SK-N-SH (cell line): Measurements from ENCODE around the gene TEAD2.
"Not testable (repeated sequence)": the region's sequence is repeated elsewhere in the genome, so short reads cannot be mapped to it uniquely, and the experiment has no call there.

Experiments
- TF ChIP-seq, protein P1 (sequence below): fragments of 150-350 bp; IDR thresholded peaks from 2 replicates; pipeline ENCODE4 v1.6.1; 2017; ENCODE audit warnings: antibody characterized with exemption, low read length, low read depth, borderline replicate concordance
- TF ChIP-seq, protein P2 (sequence below): fragments of 200-600 bp; sonication (generic); IDR thresholded peaks from 2 replicates; pipeline ENCODE4 v1.6.1; 2017; ENCODE audit warnings: antibody characterized with exemption, mild to moderate bottlenecking, moderate library complexity

DNA sequence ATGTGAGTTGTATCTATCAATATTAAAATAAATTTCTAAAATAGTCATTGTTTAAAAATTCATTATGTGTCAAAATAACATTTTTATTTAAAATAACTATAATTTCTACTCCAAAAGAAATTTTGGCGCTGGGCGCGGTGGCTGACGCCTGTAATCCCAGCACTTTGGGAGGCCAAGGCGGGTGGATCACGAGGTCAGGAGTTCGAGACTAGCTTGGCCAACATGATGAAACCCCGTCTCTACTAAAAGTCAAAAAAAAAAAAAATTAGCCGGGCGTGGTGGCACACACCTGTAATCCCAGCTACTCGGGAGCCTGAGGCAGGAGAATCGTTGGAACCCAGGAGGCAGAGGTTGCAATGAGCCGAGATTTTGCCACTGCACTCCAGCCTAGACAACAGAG is 36.5 kb downstream of the TEAD2 start:
- TF ChIP-seq, protein P1, sequence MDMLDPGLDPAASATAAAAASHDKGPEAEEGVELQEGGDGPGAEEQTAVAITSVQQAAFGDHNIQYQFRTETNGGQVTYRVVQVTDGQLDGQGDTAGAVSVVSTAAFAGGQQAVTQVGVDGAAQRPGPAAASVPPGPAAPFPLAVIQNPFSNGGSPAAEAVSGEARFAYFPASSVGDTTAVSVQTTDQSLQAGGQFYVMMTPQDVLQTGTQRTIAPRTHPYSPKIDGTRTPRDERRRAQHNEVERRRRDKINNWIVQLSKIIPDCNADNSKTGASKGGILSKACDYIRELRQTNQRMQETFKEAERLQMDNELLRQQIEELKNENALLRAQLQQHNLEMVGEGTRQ, result not testable (repeated sequence)
- TF ChIP-seq, protein P2, sequence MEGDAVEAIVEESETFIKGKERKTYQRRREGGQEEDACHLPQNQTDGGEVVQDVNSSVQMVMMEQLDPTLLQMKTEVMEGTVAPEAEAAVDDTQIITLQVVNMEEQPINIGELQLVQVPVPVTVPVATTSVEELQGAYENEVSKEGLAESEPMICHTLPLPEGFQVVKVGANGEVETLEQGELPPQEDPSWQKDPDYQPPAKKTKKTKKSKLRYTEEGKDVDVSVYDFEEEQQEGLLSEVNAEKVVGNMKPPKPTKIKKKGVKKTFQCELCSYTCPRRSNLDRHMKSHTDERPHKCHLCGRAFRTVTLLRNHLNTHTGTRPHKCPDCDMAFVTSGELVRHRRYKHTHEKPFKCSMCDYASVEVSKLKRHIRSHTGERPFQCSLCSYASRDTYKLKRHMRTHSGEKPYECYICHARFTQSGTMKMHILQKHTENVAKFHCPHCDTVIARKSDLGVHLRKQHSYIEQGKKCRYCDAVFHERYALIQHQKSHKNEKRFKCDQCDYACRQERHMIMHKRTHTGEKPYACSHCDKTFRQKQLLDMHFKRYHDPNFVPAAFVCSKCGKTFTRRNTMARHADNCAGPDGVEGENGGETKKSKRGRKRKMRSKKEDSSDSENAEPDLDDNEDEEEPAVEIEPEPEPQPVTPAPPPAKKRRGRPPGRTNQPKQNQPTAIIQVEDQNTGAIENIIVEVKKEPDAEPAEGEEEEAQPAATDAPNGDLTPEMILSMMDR, result not testable (repeated sequence)
